ENCODE measurements around the gene SMURF1. TPM values are rescaled to one million over a fixed set of nuclear protein-coding genes. Genes with fewer than 3 reads are reported as not detected.

The SMURF1 gene
- total and polyA plus RNA-seq, 10 donors, result 2.5 to 29.0 (median 21.0) TPM

- Histone ChIP-seq H3K27me3 (replicated peaks in 1 of 7) (no peaks in the 10 kb centered on the region), H3K4me3 (no peak overlapping the region), H3K36me3 (peaks cover 3 to 100% (median 94%) of the 10 kb centered on the region in 6 donors), H3K27ac (no peak overlapping the region), H3K9me3 (no peaks in the 10 kb centered on the region), H3K4me1 (peaks cover 0 to 10% (median 0%) of the 10 kb centered on the region in 6 donors)
- DNase-seq, result peak; percentile 88
- intact Hi-C loops (cut with DNase I; ENCODE audit: low total_unique reads), result no loop called here
- no peak for TF ChIP-seq POLR2A (IDR thresholded peaks at IDR 0.05)
- TF ChIP-seq POLR2AphosphoS5 (IDR thresholded peaks at IDR 0.05), result peak in 2 of 3 donors; percentile 25 to 43
- 77 to 81% (median 78%) methylated on average over 9 to 15 of the region's 15 CpGs for WGBS, 5 donors
Measured at GRCh38 chr7:99005776-99006175, 138.1 kb downstream of the SMURF1 start.

GRCh38 chr7:99004781-99005500 lies 139.0 kb downstream of the SMURF1 start:
- WGBS, 5 donors, result 96 to 98% (median 96%) methylated on average over 26 of the region's 26 CpGs
- DNase-seq, result no peak
- Histone ChIP-seq H3K4me1 (peaks cover 0 to 10% (median 0%) of the 10 kb centered on the region in 6 donors), H3K4me3 (no peak overlapping the region), H3K27me3 (replicated peaks in 1 of 7) (no peaks in the 10 kb centered on the region), H3K9me3 (no peaks in the 10 kb centered on the region), H3K36me3 (peaks cover 3 to 100% (median 95%) of the 10 kb centered on the region in 6 donors), H3K27ac (no peak overlapping the region)
- peak in 2 of 3 donors; percentile 19 to 22 for TF ChIP-seq POLR2AphosphoS5 (IDR thresholded peaks at IDR 0.05)
- no peak for TF ChIP-seq CTCF (IDR thresholded peaks at IDR 0.05 in 8 of 11, conservative IDR thresholded peaks at IDR 0.05 in 3 of 11)
- no peak for TF ChIP-seq POLR2A (IDR thresholded peaks at IDR 0.05)
- intact Hi-C loops (cut with DNase I; ENCODE audit: low total_unique reads), result no loop called here

- 90 to 96% (median 94%) methylated on average over 8 of the region's 8 CpGs for WGBS, 5 donors
- Histone ChIP-seq H3K9me3 (no peaks in the 10 kb centered on the region), H3K4me1 (peaks cover 0 to 10% (median 0%) of the 10 kb centered on the region in 6 donors), H3K4me3 (no peak overlapping the region), H3K27me3 (replicated peaks in 1 of 7) (no peaks in the 10 kb centered on the region), H3K27ac (no peak overlapping the region), H3K36me3 (peaks cover 3 to 100% (median 95%) of the 10 kb centered on the region in 6 donors)
- no peak for DNase-seq
- intact Hi-C loops (cut with DNase I; ENCODE audit: low total_unique reads), result no loop called here
- TF ChIP-seq POLR2A (IDR thresholded peaks at IDR 0.05) (no peak), POLR2AphosphoS5 (IDR thresholded peaks at IDR 0.05) (no peak), CTCF (IDR thresholded peaks at IDR 0.05 in 8 of 11, conservative IDR thresholded peaks at IDR 0.05 in 3 of 11) (no peak)
Measured at GRCh38 chr7:99004216-99004615, 139.7 kb downstream of the SMURF1 start.

GRCh38 chr7:99003419-99003818 lies 140.5 kb downstream of the SMURF1 start:
- intact Hi-C loops (cut with DNase I; ENCODE audit: low total_unique reads), result no loop called here
- 82 to 91% (median 86%) methylated on average over 13 to 15 of the region's 15 CpGs for WGBS, 5 donors
- Histone ChIP-seq H3K9me3 (no peaks in the 10 kb centered on the region), H3K4me1 (peaks cover 0 to 10% (median 0%) of the 10 kb centered on the region in 6 donors), H3K4me3 (no peak overlapping the region), H3K27me3 (replicated peaks in 1 of 7) (no peaks in the 10 kb centered on the region), H3K36me3 (peaks cover 3 to 100% (median 94%) of the 10 kb centered on the region in 6 donors), H3K27ac (no peak overlapping the region)
- no peak for TF ChIP-seq CTCF (IDR thresholded peaks at IDR 0.05 in 8 of 11, conservative IDR thresholded peaks at IDR 0.05 in 3 of 11)
- TF ChIP-seq POLR2A (IDR thresholded peaks at IDR 0.05), result no peak
- TF ChIP-seq POLR2AphosphoS5 (IDR thresholded peaks at IDR 0.05), result no peak
- DNase-seq, result no peak
